ENCODE measurements around the gene CPSF3. TPM values are rescaled to one million over a fixed set of nuclear protein-coding genes. Genes with fewer than 3 reads are reported as not detected.
"Not testable (repeated sequence)": the region's sequence is repeated elsewhere in the genome, so short reads cannot be mapped to it uniquely, and the experiment has no call there.

Gene CPSF3
- total RNA-seq, 1 experiment from 2014 or later = 76.7 TPM

GRCh38 chr2:9497017-9497416 lies 73.6 kb downstream of the CPSF3 start:
- DNase-seq (ENCODE audit: extremely low read depth, low read depth) = no peak

GRCh38 chr2:9498210-9498609 lies 74.8 kb downstream of the CPSF3 start:
- no peak for DNase-seq (ENCODE audit: extremely low read depth, low read depth)

GRCh38 chr2:9508931-9509330 lies 85.5 kb downstream of the CPSF3 start:
- DNase-seq (ENCODE audit: extremely low read depth, low read depth) = no peak

- DNase-seq (ENCODE audit: extremely low read depth, low read depth) = not testable (repeated sequence)
Measured at GRCh38 chr2:9513946-9514345, 90.5 kb downstream of the CPSF3 start.

- DNase-seq (ENCODE audit: extremely low read depth, low read depth) = no peak
Measured at GRCh38 chr2:9517118-9517782, 93.8 kb downstream of the CPSF3 start.

- no peak for DNase-seq (ENCODE audit: extremely low read depth, low read depth)
Measured at GRCh38 chr2:9518163-9518562, 94.7 kb downstream of the CPSF3 start.

- DNase-seq (ENCODE audit: extremely low read depth, low read depth) = no peak
Measured at GRCh38 chr2:9518780-9519179, 95.3 kb downstream of the CPSF3 start.

- DNase-seq (ENCODE audit: extremely low read depth, low read depth) = no peak
Measured at GRCh38 chr2:9519250-9519649, 95.8 kb downstream of the CPSF3 start.

Other genes with a start within 250 kb of the CPSF3 start
- gene ASAP2, start 216.8 kb upstream of the CPSF3 start, total RNA-seq (2014; rRNA removed; shearing (Covaris generic)) = 34.2 and 34.7 TPM in 2 replicates
- 38.1 and 46.3 TPM in 2 replicates for gene ITGB1BP1, start 126 bp upstream of the CPSF3 start, total RNA-seq (2014; rRNA removed; shearing (Covaris generic))
- 101 and 109 TPM in 2 replicates for gene IAH1, start 50.9 kb downstream of the CPSF3 start, total RNA-seq (2014; rRNA removed; shearing (Covaris generic))
- 106 and 116 TPM in 2 replicates for gene ADAM17, start 132.2 kb downstream of the CPSF3 start, total RNA-seq (2014; rRNA removed; shearing (Covaris generic))
- gene YWHAQ, start 207.3 kb downstream of the CPSF3 start, total RNA-seq (2014; rRNA removed; shearing (Covaris generic)) = 434 and 443 TPM in 2 replicates

All from NCI-H460 (cell line).